IMR-90 (cell line): ENCODE measurements around the gene WDR37.

Source experiments
- CTCF ChIP-seq: conservative IDR thresholded peaks from 2 replicates; pipeline ENCODE4 v1.5.1; 2012; ENCODE audit warnings: mild to moderate bottlenecking, low read depth, low read length, improper control_type of control experiment
- POLR2A ChIP-seq: IDR thresholded peaks from 2 replicates; pipeline ENCODE4 v1.6.1; 2012; ENCODE audit warnings: mild to moderate bottlenecking, low read depth, low read length
- SMC3 ChIP-seq: fragments of 150-350 bp; IDR thresholded peaks from 2 replicates; pipeline ENCODE4 v1.6.1; 2016; ENCODE audit warnings: low read depth, mild to moderate bottlenecking, antibody characterized with exemption, low read length, moderate library complexity
- TF ChIP-seq, protein P1 (sequence below): fragments of 150-350 bp; IDR thresholded peaks from 2 replicates; pipeline ENCODE4 v1.6.1; 2017; ENCODE audit warnings: mild to moderate bottlenecking, antibody characterized with exemption, low read length, low read depth

GRCh38 chr10:1084011-1084950, 28.1 kb downstream of the WDR37 start:
- TF ChIP-seq, protein P1, sequence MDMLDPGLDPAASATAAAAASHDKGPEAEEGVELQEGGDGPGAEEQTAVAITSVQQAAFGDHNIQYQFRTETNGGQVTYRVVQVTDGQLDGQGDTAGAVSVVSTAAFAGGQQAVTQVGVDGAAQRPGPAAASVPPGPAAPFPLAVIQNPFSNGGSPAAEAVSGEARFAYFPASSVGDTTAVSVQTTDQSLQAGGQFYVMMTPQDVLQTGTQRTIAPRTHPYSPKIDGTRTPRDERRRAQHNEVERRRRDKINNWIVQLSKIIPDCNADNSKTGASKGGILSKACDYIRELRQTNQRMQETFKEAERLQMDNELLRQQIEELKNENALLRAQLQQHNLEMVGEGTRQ = no peak
- TF ChIP-seq POLR2A (no peak), SMC3 (no peak), CTCF (no peak)
